NCI-H1417 (cell line): Measurements from ENCODE around the gene KCNMB4.
A peak's percentile ranks its signal among the peaks of the same experiment; 100 is the strongest.

Experiments used
- DNase-seq, 3 experiments: peaks; one replicate each; lab custom pipeline; 2025; lab: John Stamatoyannopoulos, UW

KCNMB4 gene, protein sequence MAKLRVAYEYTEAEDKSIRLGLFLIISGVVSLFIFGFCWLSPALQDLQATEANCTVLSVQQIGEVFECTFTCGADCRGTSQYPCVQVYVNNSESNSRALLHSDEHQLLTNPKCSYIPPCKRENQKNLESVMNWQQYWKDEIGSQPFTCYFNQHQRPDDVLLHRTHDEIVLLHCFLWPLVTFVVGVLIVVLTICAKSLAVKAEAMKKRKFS

DNA sequence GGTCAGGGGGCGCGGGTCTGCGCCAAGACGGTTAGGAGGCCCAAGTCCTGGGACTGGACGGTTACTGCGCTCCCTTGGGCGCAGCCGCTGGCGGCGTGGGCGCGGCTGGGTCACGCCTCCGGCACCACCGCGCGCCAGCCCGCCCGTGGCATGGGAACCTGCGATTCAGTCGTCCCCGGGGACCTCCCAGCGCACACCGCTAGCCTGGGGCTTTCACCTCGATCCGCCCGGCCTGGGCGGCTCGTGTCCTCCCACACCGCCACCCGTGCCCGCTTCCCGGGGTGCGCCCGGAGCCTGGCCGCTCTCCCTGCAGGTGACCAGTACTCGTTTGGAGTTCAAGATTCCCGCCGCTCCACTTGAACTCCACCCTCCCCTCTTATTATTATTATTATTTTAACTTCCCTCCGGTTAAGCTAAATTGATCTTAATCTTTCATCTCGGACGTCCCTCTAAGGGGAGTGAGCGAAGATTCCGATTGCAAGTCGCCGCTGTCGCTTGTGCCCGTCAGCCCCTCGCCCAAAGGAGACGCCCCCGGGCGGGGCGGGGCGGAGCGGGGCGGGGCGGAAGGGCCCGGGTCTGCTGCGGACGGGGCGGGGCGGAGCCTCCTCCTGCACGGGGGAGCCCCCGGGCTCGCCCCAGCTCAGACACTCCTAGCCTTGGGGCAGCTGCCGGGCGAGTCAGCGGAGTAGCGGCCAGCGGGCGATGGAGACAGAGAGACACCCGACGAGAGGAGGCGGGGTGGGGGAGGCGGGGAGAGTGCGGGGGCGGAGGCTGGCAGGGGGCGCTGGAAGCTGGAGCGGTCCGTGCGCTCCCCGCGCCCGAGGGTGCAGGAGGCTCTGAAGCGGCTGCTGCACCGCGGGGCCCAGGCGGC, at the start of gene KCNMB4:
TSS of gene KCNMB4 (plus strand) at position 643 of the 871 bp plus-strand sequence. CDS start 445 bp downstream, outside the sequence.
- peak; percentile 83 to 93 (median 89) for DNase-seq

DNA sequence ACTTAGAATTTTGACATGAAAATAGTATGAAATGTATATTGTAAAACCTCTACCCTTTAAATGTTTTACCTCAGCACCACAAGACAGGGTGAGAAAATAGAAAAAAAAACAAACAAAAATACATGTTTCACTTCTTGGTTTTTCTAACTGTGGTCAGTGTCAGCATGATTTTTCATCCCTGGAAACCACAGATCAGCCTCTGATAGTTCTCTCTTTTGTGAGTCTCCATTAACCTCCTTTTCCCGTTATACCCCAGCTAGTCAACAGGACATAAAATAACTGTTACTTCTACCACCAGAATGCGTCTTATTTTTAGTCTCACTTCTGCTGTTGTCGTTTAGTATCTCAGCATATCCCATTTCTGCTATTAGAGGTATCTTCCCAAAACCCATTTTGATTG, 48.3 kb upstream of the KCNMB4 start:
- no peak for DNase-seq

DNA sequence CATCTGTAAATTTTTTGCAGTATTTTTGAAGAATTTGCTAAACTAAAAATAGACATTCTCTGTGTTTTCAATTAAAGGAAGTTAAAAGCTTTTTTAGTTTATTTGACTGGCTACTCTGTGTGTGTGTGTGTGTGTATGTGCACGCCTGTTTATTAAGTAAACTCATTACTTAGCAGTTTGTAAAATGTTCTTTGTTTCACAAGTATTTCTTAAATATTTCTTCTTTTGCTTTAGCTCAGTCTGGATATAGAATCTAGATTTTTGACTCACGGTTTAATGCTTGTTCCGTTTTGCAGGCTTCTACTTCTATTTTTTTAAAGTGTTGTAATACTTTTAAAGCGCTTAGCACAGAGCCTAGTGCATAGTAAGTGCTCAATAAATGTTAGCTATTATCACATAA, 46.5 kb upstream of the KCNMB4 start:
- DNase-seq: no peak

DNA sequence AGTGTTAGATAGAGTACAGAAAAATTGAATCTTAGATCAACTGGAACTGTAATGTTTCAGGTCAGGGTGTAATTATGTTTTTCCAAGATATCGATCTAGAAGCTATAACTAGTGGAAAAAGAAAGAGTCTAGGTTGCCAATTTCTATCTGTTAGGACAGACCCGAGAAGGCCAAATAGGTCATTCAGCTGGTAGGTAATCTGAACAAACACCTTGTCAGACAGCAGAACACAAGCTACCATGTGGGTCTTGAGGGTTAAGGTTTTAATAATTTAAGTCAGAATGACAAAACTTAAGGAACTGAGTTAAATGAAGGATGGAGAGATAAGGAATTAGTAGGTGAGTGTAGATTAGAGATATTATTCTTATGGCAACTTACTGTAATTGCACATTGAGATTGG, 44.9 kb upstream of the KCNMB4 start:
- DNase-seq: no peak

DNA sequence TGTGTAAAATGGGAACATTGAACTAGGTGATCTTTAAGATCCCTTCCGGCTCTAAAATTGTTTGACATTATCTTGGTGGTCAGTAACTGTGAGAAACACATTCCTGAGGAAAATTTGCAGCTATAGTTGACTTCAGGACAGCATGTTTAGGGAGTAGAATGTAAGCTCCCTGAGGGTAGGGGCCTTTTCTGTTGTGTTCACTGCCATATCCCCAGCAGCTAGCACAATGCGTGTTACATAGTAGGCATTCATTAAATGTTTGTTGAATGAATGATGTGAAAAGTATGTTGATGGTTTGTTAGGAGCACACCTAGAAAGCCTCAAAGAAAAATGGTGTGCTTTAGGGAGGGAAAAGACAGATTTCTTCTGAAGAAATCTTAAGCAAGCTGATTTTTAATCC, 38.5 kb upstream of the KCNMB4 start:
- DNase-seq: no peak

DNA sequence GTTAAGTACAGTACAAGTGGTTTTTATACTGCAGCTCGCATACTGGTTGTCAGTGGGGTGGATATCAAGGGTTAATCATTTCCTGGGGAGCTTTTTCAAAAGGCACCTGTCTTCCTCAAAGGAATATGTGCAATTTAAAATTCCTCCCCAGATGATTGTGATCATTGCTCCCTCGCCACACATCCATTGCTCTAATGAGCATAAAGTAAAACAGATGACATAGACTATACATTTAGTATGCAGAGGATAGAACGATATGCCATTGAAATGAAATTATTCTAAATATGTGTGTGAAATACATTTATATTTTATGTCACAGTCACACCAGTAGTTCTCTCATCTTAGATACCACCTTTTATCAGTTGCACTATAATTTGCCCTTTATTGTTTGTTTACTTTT, 36.4 kb upstream of the KCNMB4 start:
- peak in 1 of 3 experiments; percentile 70 for DNase-seq

DNA sequence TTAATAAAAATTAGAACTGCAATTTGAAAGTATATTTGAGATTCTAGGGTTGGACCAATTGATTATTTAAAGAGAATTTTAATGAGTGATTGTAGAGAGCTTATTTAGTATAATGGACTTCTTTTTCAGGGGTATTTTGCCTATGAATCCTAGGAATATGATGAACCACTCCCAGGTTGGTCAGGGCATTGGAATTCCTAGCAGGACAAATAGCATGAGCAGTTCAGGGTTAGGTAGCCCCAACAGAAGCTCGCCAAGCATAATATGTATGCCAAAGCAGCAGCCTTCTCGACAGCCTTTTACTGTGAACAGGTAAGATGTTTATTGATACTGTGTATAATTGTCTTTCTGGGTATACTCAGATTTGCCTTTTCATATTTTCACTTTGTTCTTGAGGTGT, 35.9 kb upstream of the KCNMB4 start:
- peak in 1 of 3 experiments; percentile 3 for DNase-seq

DNA sequence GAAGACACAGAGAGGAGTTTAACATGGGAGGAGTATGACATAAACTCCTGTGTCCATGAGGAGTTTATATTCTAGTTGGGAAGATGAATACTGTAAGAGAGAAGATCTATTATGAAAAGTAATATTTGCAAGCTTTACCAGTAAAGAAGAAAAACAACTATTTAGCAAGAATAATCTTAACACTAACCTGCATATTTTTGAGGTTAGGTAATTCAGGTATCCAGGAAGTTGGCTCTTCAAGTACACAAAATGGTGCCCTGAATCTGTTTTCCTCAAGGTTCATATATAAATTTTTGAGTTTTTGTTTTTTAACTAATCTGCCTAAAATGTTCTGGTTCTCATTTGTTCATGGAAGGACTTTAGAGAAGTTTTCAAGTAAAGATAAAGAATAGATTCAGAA, 33.9 kb upstream of the KCNMB4 start:
- DNase-seq: no peak

DNA sequence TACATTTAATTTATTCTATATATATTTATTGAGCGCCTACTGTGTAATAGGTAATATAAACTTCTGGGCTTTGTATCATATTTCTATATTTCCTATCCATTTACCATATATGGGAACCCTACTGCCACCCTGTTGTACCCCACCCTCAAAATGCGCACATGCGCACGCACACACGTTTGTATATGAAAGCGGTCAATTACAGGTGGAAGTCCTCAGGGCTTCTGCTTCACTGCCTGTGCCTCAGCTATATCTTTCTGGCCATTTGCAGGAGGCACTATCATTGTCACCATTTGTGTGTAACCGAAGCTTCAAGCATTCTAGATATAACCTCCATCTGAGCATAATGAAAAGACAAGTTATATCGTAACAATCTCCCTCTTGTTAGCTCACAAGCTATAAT, 31.3 kb upstream of the KCNMB4 start:
- no peak for DNase-seq

DNA sequence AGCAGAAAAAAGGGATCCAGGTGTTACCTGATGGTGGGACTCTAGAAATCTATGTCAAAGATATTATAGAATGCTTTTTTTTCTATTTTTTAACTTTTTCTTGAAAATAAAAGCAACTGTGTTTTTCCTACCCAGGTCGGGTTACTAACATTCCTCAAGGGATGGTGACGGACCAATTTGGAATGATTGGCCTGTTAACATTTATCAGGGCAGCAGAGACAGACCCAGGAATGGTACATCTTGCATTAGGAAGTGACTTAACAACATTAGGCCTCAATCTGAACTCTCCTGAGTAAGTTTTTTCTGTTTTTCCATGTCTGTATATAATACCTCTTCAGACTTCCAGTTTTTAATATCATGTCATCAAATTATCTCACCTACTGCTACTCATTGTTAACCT, 27.6 kb upstream of the KCNMB4 start:
- DNase-seq: no peak

DNA sequence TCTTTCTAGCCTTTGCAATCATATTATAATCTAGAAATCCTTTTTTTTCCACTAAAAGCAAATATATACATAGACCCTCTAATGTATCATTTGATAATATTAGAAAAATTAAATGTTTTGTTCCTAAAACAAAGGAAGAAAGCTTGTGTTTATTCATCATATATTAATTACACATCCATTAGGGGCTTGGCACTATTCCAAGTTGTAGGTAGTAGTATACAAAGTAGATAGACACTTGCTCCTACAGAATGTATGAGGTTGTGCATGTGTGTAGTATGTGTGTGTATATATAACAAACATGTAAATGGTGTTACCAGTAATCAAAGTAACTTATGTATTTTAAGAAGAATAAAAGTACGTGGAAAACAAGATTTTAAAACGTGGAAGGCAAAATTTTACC, 15.0 kb upstream of the KCNMB4 start:
- peak in 1 of 3 experiments; percentile 23 for DNase-seq

DNA sequence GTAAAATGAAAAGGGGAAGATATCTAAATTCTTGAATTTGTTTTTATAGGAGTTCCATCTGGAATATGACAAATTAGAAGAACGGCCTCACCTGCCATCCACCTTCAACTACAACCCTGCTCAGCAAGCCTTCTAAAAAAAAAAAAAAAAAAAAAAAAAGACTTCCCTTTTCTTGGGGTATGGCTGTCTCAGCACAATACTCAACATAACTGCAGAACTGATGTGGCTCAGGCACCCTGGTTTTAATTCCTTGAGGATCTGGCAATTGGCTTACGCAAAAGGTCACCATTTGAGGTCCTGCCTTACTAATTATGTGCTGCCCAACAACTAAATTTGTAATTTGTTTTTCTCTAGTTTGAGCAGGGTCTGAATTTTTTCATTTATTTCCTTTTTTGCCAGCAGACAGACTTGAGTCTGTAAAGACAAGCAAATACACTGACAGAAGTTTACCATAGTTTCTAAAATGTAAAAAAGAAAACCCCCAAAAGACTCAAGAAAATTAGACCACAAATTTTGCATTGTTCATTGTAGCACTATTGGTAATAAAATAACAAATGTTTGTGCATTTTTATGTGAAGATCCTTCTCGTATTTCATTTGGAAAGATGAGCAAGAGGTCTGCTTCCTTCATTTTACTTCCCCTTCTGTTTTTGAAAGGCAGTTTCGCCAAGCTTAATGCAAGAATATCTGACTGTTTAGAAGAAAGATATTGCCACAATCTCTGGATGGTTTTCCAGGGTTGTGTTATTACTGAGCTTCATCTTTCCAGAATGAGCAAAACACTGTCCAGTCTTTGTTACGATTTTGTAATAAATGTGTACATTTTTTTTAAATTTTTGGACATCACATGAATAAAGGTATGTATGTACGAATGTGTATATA, 12.1 kb upstream of the KCNMB4 start:
- no peak for DNase-seq

DNA sequence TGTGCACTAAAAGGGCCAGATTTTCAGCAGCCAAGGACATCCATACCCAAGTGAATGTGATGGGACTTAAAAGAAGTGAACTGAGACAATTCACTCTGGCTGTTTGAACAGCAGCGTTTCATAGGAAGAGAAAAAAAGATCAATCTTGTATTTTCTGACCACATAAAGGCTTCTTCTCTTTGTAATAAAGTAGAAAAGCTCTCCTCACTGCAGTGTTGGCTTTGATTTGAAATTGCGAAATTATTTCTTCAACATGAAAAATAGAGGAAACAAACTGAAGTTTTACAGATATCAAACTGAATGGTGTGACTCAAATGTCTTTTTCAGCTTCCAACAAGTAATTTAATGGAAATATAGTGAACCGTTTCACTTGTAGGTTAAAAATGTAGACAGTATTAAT, 11.3 kb upstream of the KCNMB4 start:
- no peak for DNase-seq

DNA sequence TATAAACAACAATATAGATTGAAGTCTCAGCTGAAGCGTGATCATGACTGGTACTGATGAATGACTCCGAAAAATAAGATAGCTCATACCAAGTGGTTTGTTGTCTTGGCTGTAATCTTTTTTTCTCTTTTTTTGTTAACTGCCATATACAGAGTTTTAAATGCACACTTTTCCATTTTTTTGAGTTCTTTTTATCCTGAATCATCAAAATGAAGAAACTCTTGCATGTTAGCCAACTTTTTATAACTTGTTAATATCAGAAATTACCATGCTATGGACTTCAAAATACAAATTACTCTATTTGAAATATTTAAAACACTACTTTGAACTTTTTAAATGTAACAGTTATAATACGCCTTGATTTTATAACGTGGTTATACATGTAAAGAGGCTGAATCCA, 10.1 kb upstream of the KCNMB4 start:
- DNase-seq: no peak

DNA sequence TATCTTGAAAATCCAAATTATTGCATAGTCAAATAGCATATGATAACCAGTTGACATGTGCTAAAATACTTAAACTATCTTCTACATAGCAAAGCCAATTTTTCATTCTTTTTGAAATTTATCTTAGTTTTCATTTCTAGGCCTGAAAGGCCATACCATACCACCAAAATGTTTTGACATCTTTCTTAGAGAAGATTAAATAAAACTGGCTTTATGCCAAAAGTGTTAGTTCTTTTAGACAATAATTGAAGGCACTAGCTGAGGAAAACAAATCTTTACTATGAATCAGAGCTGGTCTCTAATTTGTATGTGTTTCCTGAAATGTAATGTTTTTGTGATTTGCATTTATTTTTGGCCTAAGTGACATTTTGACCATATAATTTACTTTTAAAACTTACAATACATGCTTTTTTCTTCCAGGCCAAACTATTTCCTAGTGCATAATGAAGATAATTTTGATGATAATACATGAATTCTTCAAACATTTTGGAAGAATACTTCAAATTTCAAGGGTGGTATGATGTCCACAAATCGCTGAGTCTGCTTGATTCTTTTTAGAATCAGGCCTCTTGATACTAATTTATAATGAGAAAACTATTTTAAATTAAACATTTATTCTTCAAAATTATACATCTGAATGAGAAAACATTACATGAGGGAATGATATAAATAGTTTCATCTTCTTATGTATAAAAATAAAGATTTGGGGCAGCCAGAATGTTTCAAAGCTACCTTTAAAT, 6.5 kb upstream of the KCNMB4 start:
- DNase-seq: no peak

DNA sequence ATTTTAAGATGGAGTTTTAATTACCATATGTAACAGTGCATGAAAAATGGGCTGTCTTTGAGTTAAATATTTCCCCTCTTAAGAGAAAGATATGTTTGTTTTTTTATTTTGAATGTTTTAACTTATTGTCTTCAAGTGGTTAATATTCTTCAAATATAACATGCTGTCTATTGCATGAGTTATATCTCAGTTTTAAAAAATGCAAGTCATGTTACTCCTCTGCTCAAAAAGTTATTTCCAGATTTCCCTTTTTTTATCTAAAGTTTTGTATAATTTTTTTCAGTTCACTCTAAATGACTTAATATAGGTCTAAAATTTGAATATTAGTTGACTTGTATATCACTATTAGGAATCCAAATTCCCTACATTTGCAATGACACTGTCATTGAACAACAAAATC, 5.9 kb upstream of the KCNMB4 start:
- DNase-seq: no peak

DNA sequence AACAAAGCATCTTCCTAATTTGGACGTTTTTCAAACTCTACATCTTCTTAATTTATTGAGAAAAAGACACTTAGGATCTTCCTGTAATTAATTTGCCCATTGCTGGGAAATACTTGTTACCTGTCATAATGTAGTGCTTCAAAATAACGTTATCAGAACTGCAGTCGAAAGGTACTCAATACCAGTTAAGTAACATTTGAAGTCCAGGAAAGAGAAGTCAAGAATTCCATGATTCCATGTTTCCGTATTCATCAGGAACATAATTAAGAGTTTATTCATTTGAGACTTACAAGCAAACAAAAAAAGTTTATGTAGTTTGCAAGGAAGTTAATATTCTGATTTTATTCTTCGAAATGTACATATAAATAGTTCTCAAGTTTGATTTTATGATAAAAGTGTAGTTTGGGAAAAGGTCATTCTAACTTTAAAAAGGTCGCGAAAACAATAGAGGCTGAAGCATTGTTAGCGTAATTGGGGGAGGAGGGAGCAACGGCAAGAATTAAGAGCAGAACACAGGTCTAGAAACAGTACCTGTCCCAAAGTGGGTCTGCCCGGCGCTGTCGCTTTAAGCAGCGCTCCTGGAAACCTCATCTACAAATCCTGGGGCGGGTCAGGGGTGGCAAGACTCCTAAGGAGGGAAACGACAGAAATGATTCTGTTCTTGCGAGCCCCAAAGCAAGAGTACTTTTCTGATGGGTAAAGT, 1.2 kb upstream of the KCNMB4 start:
- DNase-seq: peak in 1 of 3 experiments; percentile 42

DNA sequence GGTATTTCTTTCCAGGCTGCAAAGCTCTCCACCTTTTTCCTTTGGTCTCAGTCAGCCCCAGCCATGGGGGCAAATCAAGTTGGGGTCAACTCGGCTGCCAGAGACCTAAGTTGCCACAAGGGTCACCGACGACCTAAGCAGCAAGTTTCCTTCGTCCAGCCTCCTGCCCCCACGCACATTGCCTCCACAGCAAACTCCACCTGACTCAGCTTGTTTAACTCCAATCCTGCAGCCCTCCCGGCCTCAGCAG, 767 bp upstream of the KCNMB4 start:
- DNase-seq: no peak

DNA sequence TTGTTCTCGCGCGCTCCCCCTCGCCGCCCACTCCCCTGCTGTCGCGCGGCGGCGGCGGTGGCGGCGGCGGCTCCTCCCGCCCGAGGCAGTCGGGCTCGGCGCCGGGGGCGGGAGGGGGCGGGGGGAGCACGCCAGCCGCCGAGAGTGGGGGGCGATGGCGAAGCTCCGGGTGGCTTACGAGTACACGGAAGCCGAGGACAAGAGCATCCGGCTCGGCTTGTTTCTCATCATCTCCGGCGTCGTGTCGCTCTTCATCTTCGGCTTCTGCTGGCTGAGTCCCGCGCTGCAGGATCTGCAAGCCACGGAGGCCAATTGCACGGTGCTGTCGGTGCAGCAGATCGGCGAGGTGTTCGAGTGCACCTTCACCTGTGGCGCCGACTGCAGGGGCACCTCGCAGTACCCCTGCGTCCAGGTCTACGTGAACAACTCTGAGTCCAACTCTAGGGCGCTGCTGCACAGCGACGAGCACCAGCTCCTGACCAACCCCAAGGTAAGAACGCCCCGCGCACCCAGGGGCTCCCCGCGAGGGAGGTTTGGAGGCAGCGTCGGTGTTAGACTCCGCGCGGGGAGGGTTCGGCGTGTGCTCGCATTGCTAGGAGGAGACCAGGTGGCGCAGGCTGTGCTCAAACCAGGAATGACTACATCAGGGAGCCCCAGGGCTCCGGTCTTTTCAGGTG, 629 bp downstream of the KCNMB4 start:
- peak; percentile 59 to 94 (median 94) for DNase-seq

DNA sequence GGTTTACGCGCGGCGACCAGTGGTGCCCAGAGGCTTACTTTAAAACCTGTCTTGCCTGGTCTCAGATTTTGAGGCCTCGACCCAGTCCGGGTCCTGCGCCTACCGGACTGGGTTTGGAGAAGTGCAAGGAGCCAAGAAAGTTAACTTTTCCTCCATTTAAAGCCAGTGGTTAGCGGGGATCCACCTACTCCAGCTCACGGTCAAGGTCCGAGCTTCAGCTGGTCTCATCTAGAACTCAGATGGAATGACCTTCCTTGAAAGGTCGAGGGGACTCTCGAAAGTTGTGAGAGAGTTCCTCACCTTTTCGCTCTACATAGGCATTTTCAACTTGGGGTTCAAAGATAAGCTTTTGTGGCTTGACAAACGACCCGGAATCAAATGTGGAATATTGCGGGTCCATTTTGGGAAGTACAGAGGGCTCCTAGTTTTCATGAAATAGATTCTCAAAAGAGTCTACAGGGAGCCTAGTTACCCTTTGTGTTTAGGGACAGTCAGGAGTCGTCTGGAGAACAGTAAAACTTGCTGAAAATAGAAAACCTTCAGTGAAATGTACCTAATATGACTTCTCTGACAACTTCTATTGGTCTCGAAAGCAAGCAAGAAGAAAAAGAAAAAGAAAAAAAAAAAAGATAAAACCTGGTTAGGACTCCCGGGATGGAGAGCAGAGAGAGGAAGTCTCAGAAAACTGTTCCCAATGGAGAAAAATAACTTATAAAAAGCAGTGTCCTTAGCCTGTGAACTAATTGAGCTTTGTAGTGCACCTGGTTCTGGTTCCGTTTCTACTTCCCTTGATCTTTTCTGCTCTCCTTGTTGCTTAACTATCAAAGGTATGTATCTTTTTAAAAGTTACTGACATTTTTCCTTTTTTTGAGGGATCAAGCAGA, 1.4 kb downstream of the KCNMB4 start:
- DNase-seq: peak in 2 of 3 experiments; percentile 74 to 77
